ENCODE results near the gene NSUN4. TPM values are rescaled to one million over a fixed set of nuclear protein-coding genes. Genes with fewer than 3 reads are reported as not detected.

The NSUN4 gene
- total and polyA plus RNA-seq, 4 donors: 12.2 to 17.5 (median 13.8) TPM

- 29% methylated on average over 8 of the region's 10 CpGs for WGBS (ENCODE audit: insufficient coverage)
- Histone ChIP-seq H3K9me3 (ENCODE audit: control insufficient read depth, insufficient read depth, low read length) (no peaks in the 10 kb centered on the region), H3K27me3 (ENCODE audit: control insufficient read depth, insufficient read depth, low read length) (no peaks in the 10 kb centered on the region), H3K36me3 (ENCODE audit: control insufficient read depth, insufficient read depth, low read length) (peaks cover 23% of the 10 kb centered on the region), H3K4me3 (ENCODE audit: low read depth, low read length) (no peak overlapping the region), H3K27ac (ENCODE audit: low read depth, low read length) (no peak overlapping the region), H3K4me1 (ENCODE audit: control insufficient read depth, insufficient read depth, low read length) (peaks cover 26% of the 10 kb centered on the region)
- DNase-seq (ENCODE audit: low read depth in 4 of 6, low spot score in 6 of 6): peak in 5 of 6 donors; percentile 59 to 95 (median 63)
Measured at GRCh38 chr1:46401964-46402626, 61.5 kb downstream of the NSUN4 start.

GRCh38 chr1:46403916-46404315 lies 63.3 kb downstream of the NSUN4 start:
- Histone ChIP-seq H3K27ac (ENCODE audit: low read depth, low read length) (no peak overlapping the region), H3K9me3 (ENCODE audit: control insufficient read depth, insufficient read depth, low read length) (no peaks in the 10 kb centered on the region), H3K4me3 (ENCODE audit: low read depth, low read length) (no peak overlapping the region), H3K36me3 (ENCODE audit: control insufficient read depth, insufficient read depth, low read length) (peaks cover 40% of the 10 kb centered on the region), H3K4me1 (ENCODE audit: control insufficient read depth, insufficient read depth, low read length) (peaks cover 30% of the 10 kb centered on the region), H3K27me3 (ENCODE audit: control insufficient read depth, insufficient read depth, low read length) (no peaks in the 10 kb centered on the region)
- DNase-seq (ENCODE audit: low read depth in 4 of 6, low spot score in 6 of 6): no peak
- WGBS (ENCODE audit: insufficient coverage): 97% methylated on average over 5 of the region's 5 CpGs

- peaks cover 47% of the 10 kb centered on the region for H3K36me3 ChIP-seq (ENCODE audit: control insufficient read depth, insufficient read depth, low read length)
- H3K27me3 ChIP-seq (ENCODE audit: control insufficient read depth, insufficient read depth, low read length): no peaks in the 10 kb centered on the region
- H3K4me1 ChIP-seq (ENCODE audit: control insufficient read depth, insufficient read depth, low read length): peaks cover 30% of the 10 kb centered on the region
- no peak for DNase-seq (ENCODE audit: low read depth in 4 of 6, low spot score in 6 of 6)
- H3K27ac ChIP-seq (ENCODE audit: low read depth, low read length): no peak overlapping the region
- no peaks in the 10 kb centered on the region for H3K9me3 ChIP-seq (ENCODE audit: control insufficient read depth, insufficient read depth, low read length)
- H3K4me3 ChIP-seq (ENCODE audit: low read depth, low read length): no peak overlapping the region
- WGBS (ENCODE audit: insufficient coverage): 92% methylated on average over 5 of the region's 7 CpGs
Measured at GRCh38 chr1:46404482-46405196, 64.0 kb downstream of the NSUN4 start.

GRCh38 chr1:46405197-46405555 lies 64.6 kb downstream of the NSUN4 start:
- peaks cover 30% of the 10 kb centered on the region for H3K4me1 ChIP-seq (ENCODE audit: control insufficient read depth, insufficient read depth, low read length)
- peaks cover 52% of the 10 kb centered on the region for H3K36me3 ChIP-seq (ENCODE audit: control insufficient read depth, insufficient read depth, low read length)
- no peaks in the 10 kb centered on the region for H3K27me3 ChIP-seq (ENCODE audit: control insufficient read depth, insufficient read depth, low read length)
- no peaks in the 10 kb centered on the region for H3K9me3 ChIP-seq (ENCODE audit: control insufficient read depth, insufficient read depth, low read length)
- WGBS (ENCODE audit: insufficient coverage): 91% methylated on average over 11 of the region's 12 CpGs
- no peak overlapping the region for H3K4me3 ChIP-seq (ENCODE audit: low read depth, low read length)
- DNase-seq (ENCODE audit: low read depth in 4 of 6, low spot score in 6 of 6): no peak
- H3K27ac ChIP-seq (ENCODE audit: low read depth, low read length): no peak overlapping the region

- no peaks in the 10 kb centered on the region for H3K27me3 ChIP-seq (ENCODE audit: control insufficient read depth, insufficient read depth, low read length)
- H3K27ac ChIP-seq (ENCODE audit: low read depth, low read length): no peak overlapping the region
- H3K9me3 ChIP-seq (ENCODE audit: control insufficient read depth, insufficient read depth, low read length): no peaks in the 10 kb centered on the region
- DNase-seq (ENCODE audit: low read depth in 4 of 6, low spot score in 6 of 6): no peak
- no peak overlapping the region for H3K4me3 ChIP-seq (ENCODE audit: low read depth, low read length)
- peaks cover 30% of the 10 kb centered on the region for H3K4me1 ChIP-seq (ENCODE audit: control insufficient read depth, insufficient read depth, low read length)
- WGBS (ENCODE audit: insufficient coverage): 91% methylated on average over 11 of the region's 17 CpGs
- peaks cover 58% of the 10 kb centered on the region for H3K36me3 ChIP-seq (ENCODE audit: control insufficient read depth, insufficient read depth, low read length)
Measured at GRCh38 chr1:46405724-46406123, 65.1 kb downstream of the NSUN4 start.

- 25% methylated on average over 8 of the region's 13 CpGs for whole genome bisulfite sequencing (ENCODE audit: insufficient coverage)
- no peaks in the 10 kb centered on the region for H3K9me3 ChIP-seq (ENCODE audit: control insufficient read depth, insufficient read depth, low read length)
- H3K27me3 ChIP-seq (ENCODE audit: control insufficient read depth, insufficient read depth, low read length): no peaks in the 10 kb centered on the region
- peak in 3 of 6 donors; percentile 24 to 71 (median 50) for DNase-seq (ENCODE audit: low read depth in 4 of 6, low spot score in 6 of 6)
- H3K4me3 ChIP-seq (ENCODE audit: low read depth, low read length): no peak overlapping the region
- H3K4me1 ChIP-seq (ENCODE audit: control insufficient read depth, insufficient read depth, low read length): peaks cover 29% of the 10 kb centered on the region
- peaks cover 71% of the 10 kb centered on the region for H3K36me3 ChIP-seq (ENCODE audit: control insufficient read depth, insufficient read depth, low read length)
- no peak overlapping the region for H3K27ac ChIP-seq (ENCODE audit: low read depth, low read length)
Measured at GRCh38 chr1:46406881-46407608, 66.4 kb downstream of the NSUN4 start.

- peaks cover 76% of the 10 kb centered on the region for H3K36me3 ChIP-seq (ENCODE audit: control insufficient read depth, insufficient read depth, low read length)
- no peaks in the 10 kb centered on the region for H3K27me3 ChIP-seq (ENCODE audit: control insufficient read depth, insufficient read depth, low read length)
- DNase-seq (ENCODE audit: low read depth in 4 of 6, low spot score in 6 of 6): no peak
- H3K27ac ChIP-seq (ENCODE audit: low read depth, low read length): no peak overlapping the region
- peaks cover 25% of the 10 kb centered on the region for H3K4me1 ChIP-seq (ENCODE audit: control insufficient read depth, insufficient read depth, low read length)
- 93% methylated on average over 4 of the region's 9 CpGs for WGBS (ENCODE audit: insufficient coverage)
- H3K4me3 ChIP-seq (ENCODE audit: low read depth, low read length): no peak overlapping the region
- H3K9me3 ChIP-seq (ENCODE audit: control insufficient read depth, insufficient read depth, low read length): no peaks in the 10 kb centered on the region
Measured at GRCh38 chr1:46407636-46408035, 67.0 kb downstream of the NSUN4 start.

- Histone ChIP-seq H3K4me3 (ENCODE audit: low read depth, low read length) (no peak overlapping the region), H3K36me3 (ENCODE audit: control insufficient read depth, insufficient read depth, low read length) (peaks cover 81% of the 10 kb centered on the region), H3K27ac (ENCODE audit: low read depth, low read length) (no peak overlapping the region), H3K9me3 (ENCODE audit: control insufficient read depth, insufficient read depth, low read length) (no peaks in the 10 kb centered on the region), H3K4me1 (ENCODE audit: control insufficient read depth, insufficient read depth, low read length) (peaks cover 32% of the 10 kb centered on the region), H3K27me3 (ENCODE audit: control insufficient read depth, insufficient read depth, low read length) (no peaks in the 10 kb centered on the region)
- DNase-seq (ENCODE audit: low read depth in 4 of 6, low spot score in 6 of 6): no peak
- 92% methylated on average over 7 of the region's 12 CpGs for WGBS (ENCODE audit: insufficient coverage)
Measured at GRCh38 chr1:46408356-46409062, 67.9 kb downstream of the NSUN4 start.

GRCh38 chr1:46409063-46409372 lies 68.4 kb downstream of the NSUN4 start:
- Histone ChIP-seq H3K27ac (ENCODE audit: low read depth, low read length) (no peak overlapping the region), H3K9me3 (ENCODE audit: control insufficient read depth, insufficient read depth, low read length) (no peaks in the 10 kb centered on the region), H3K4me3 (ENCODE audit: low read depth, low read length) (no peak overlapping the region), H3K36me3 (ENCODE audit: control insufficient read depth, insufficient read depth, low read length) (peaks cover 82% of the 10 kb centered on the region), H3K27me3 (ENCODE audit: control insufficient read depth, insufficient read depth, low read length) (no peaks in the 10 kb centered on the region), H3K4me1 (ENCODE audit: control insufficient read depth, insufficient read depth, low read length) (peaks cover 32% of the 10 kb centered on the region)
- DNase-seq (ENCODE audit: low read depth in 4 of 6, low spot score in 6 of 6): no peak
- WGBS (ENCODE audit: insufficient coverage): 89% methylated on average over 1 of the region's 1 CpG
